GM23338 (cell line): ENCODE data around the gene C6orf47. TPM values are rescaled to one million over a fixed set of nuclear protein-coding genes. Genes with fewer than 3 reads are reported as not detected.

Experiments used
- ATAC-seq: fragments of 200-7000 bp; cut with Tn5 transposase; 3 replicates; pipeline ENCODE4 v1.9.1; 2020
- DNase-seq: peaks from one replicate; pipeline ENCODE4 v3.0.0-alpha.2; 2015; ENCODE audit warnings: low spot score
- H2AFZ ChIP-seq: fragments of 200-600 bp; sonication (generic); 2 replicates; pipeline ENCODE4 v1.8.0; 2016; ENCODE audit warnings: antibody characterized with exemption, mild to moderate bottlenecking, moderate library complexity
- H3F3A ChIP-seq: fragments of 200-600 bp; sonication (generic); replicated peaks from 2 replicates; pipeline ENCODE4 v1.8.0; 2017; ENCODE audit warnings: antibody characterized with exemption, mixed run types, low read depth
- H3K27ac ChIP-seq: fragments of 200-600 bp; sonication (generic); 2 replicates; pipeline ENCODE4 v1.6.1; 2016; ENCODE audit warnings: low read depth
- H3K27me3 ChIP-seq: fragments of 200-600 bp; sonication (generic); 2 replicates; pipeline ENCODE4 v1.8.0; 2016; ENCODE audit warnings: mild to moderate bottlenecking, mixed run types, moderate library complexity; ENCODE audit not compliant: insufficient read depth
- H3K36me3 ChIP-seq: fragments of 200-600 bp; sonication (generic); 2 replicates; pipeline ENCODE4 v1.8.0; 2016; ENCODE audit warnings: mild to moderate bottlenecking; ENCODE audit not compliant: insufficient read depth
- H3K4me1 ChIP-seq: fragments of 200-600 bp; sonication (generic); 2 replicates; pipeline ENCODE4 v1.8.0; 2016; ENCODE audit warnings: mild to moderate bottlenecking, moderate library complexity; ENCODE audit not compliant: insufficient read depth
- H3K4me2 ChIP-seq: fragments of 200-600 bp; sonication (generic); 2 replicates; pipeline ENCODE4 v1.7.1; 2017; ENCODE audit warnings: mixed run types
- H3K4me3 ChIP-seq: fragments of 200-600 bp; sonication (generic); 2 replicates; pipeline ENCODE4 v1.6.1; 2016; ENCODE audit warnings: mixed run types
- H3K79me2 ChIP-seq: fragments of 200-600 bp; sonication (generic); replicated peaks from 2 replicates; pipeline ENCODE4 v1.8.0; 2017; ENCODE audit warnings: mild to moderate bottlenecking; ENCODE audit not compliant: insufficient read depth
- H3K9me2 ChIP-seq: fragments of 200-600 bp; sonication (generic); 2 replicates; pipeline ENCODE4 v1.8.0; 2017; ENCODE audit not compliant: insufficient read depth
- H4K20me1 ChIP-seq: fragments of 200-600 bp; sonication (generic); replicated peaks from 2 replicates; pipeline ENCODE4 v1.8.0; 2017; ENCODE audit warnings: mild to moderate bottlenecking; ENCODE audit not compliant: insufficient read depth
- H3K27ac Mint-ChIP-seq: 2 replicates; pipeline ENCODE4 v1.8.0; 2020; ENCODE audit warnings: inconsistent platforms, mild to moderate bottlenecking, moderate library complexity, mixed read lengths
- H3K27me3 Mint-ChIP-seq: 3 replicates; pipeline ENCODE4 v1.8.0; 2022; ENCODE audit warnings: low read depth, mild to moderate bottlenecking, moderate library complexity, mixed read lengths, inconsistent platforms; ENCODE audit not compliant: insufficient read depth, poor library complexity
- H3K36me3 Mint-ChIP-seq: 3 replicates; pipeline ENCODE4 v1.8.0; 2021; ENCODE audit warnings: low read depth, mild to moderate bottlenecking, inconsistent platforms, moderate library complexity, mixed read lengths
- H3K4me1 Mint-ChIP-seq: 3 replicates; pipeline ENCODE4 v1.8.0; 2020; ENCODE audit warnings: mild to moderate bottlenecking, inconsistent platforms, mixed read lengths
- H3K4me3 Mint-ChIP-seq: 3 replicates; pipeline ENCODE4 v1.8.0; 2021; ENCODE audit warnings: moderate library complexity, mild to moderate bottlenecking, inconsistent platforms, mixed read lengths
- H3K9me3 Mint-ChIP-seq: 3 replicates; pipeline ENCODE4 v1.8.0; 2020; ENCODE audit warnings: moderate library complexity, mild to moderate bottlenecking, inconsistent platforms, mixed read lengths
- CREB1 ChIP-seq: fragments of 250-450 bp; sonication (Bioruptor Pico); IDR thresholded peaks from 2 replicates; pipeline ENCODE4 v1.5.0; 2020; ENCODE audit warnings: low read depth, mild to moderate bottlenecking, moderate library complexity
- CTCF ChIP-seq, 2 experiments: fragments of 200-600 bp in 1 of 2; sonication (generic) in 1 of 2; conservative IDR thresholded peaks; 2 replicates each; pipeline versions ENCODE4 v1.5.1 to v1.6.1; 2016 to 2017; ENCODE audit warnings: antibody characterized with exemption in 2 of 2, low read depth in 2 of 2, mild to moderate bottlenecking in 2 of 2, moderate library complexity in 1 of 2
- ETS1 ChIP-seq: IDR thresholded peaks from 2 replicates; pipeline ENCODE4 v1.6.1; 2016; ENCODE audit warnings: antibody characterized with exemption
- EZH2 ChIP-seq: fragments of 200-600 bp; sonication (generic); IDR thresholded peaks from one replicate; pipeline ENCODE4 v1.8.0; 2017; ENCODE audit warnings: antibody characterized with exemption, mild to moderate bottlenecking, low read depth; ENCODE audit not compliant: unreplicated experiment
- EZH2phosphoT487 ChIP-seq: fragments of 200-600 bp; sonication (generic); IDR thresholded peaks from one replicate; pipeline ENCODE4 v1.8.1; 2018; ENCODE audit warnings: antibody characterized with exemption; ENCODE audit not compliant: unreplicated experiment
- JUNB ChIP-seq: IDR thresholded peaks from one replicate; pipeline ENCODE4 v1.6.1; 2016; ENCODE audit warnings: antibody characterized with exemption; ENCODE audit not compliant: unreplicated experiment
- NANOG ChIP-seq: IDR thresholded peaks from 2 replicates; pipeline ENCODE4 v1.6.1; 2016; ENCODE audit warnings: antibody characterized with exemption, borderline replicate concordance
- POLR2AphosphoS5 ChIP-seq: IDR thresholded peaks from 2 replicates; pipeline ENCODE4 v1.6.1; 2016; ENCODE audit warnings: antibody characterized with exemption, low read depth
- REST ChIP-seq: IDR thresholded peaks from one replicate; pipeline ENCODE4 v1.6.1; 2018; ENCODE audit warnings: antibody characterized with exemption; ENCODE audit not compliant: unreplicated experiment
- STAT1 ChIP-seq: IDR thresholded peaks from one replicate; pipeline ENCODE4 v1.6.1; 2016; ENCODE audit warnings: antibody characterized with exemption; ENCODE audit not compliant: unreplicated experiment
- ZNF114 ChIP-seq: fragments of 250-450 bp; sonication (Bioruptor Pico); IDR thresholded peaks from 2 replicates; pipeline ENCODE4 v1.5.0; 2020; ENCODE audit warnings: mild to moderate bottlenecking, moderate library complexity
- ZNF331 ChIP-seq: fragments of 250-450 bp; sonication (Bioruptor Pico); IDR thresholded peaks from 2 replicates; pipeline ENCODE4 v1.5.0; 2020; ENCODE audit warnings: low read depth, mild to moderate bottlenecking, moderate library complexity
- ZNF462 ChIP-seq: fragments of 250-450 bp; sonication (Bioruptor Pico); IDR thresholded peaks from 2 replicates; pipeline ENCODE4 v1.5.0; 2020; ENCODE audit warnings: mild to moderate bottlenecking, moderate library complexity
- polyA plus RNA-seq: library from polyadenylated mRNA; unstranded; fragments of >200 nt; fragmentation: Nextera tagmentation; extraction: Ambion mirVana; gene quantifications from 2 replicates; pipeline ENCODE4 v1.2.1, GENCODE V29; 2016
- total RNA-seq: library from RNA; depleted of rRNA; stranded (reverse); fragments of >200 nt; shearing (Covaris generic); gene quantifications from 2 replicates; pipeline ENCODE4 v1.2.3, GENCODE V29; 2014

C6orf47 gene
- total and polyA plus RNA-seq, 2 experiments from 2014 or later: 9.4 to 12.8 TPM

GRCh38 chr6:31706599-31706998 lies 46.0 kb upstream of the C6orf47 start, which contains the start of gene LY6G6F:
LY6G6F (plus strand) TSS chr6:31706866; CDS start chr6:31706907, 41 bp downstream.
- no peak within 1 kb of the TSS for H3K27ac Mint-ChIP-seq
- H3K4me1 ChIP-seq: peaks cover 5% of the 10 kb centered on the region; the same call in 1 of the 2 replicates
- no peaks in the 10 kb centered on the region for H4K20me1 ChIP-seq
- peaks cover 14% of the 10 kb centered on the region for H3K27me3 Mint-ChIP-seq
- H3K36me3 ChIP-seq: no peaks in the 10 kb centered on the region
- peaks cover 11% of the 10 kb centered on the region for H3K4me1 Mint-ChIP-seq
- no peak within 1 kb of the TSS for H2AFZ ChIP-seq
- H3K27ac ChIP-seq: no peak within 1 kb of the TSS
- peaks cover 3% of the 10 kb centered on the region; the same call in 1 of the 2 replicates for H3F3A ChIP-seq
- no peak within 1 kb of the TSS for H3K4me3 Mint-ChIP-seq
- H3K36me3 Mint-ChIP-seq: no peaks in the 10 kb centered on the region; the same call in 2 of the 3 replicates
- no peak for DNase-seq
- no peaks in the 10 kb centered on the region for H3K27me3 ChIP-seq
- H3K9me2 ChIP-seq: no peaks in the 10 kb centered on the region
- H3K9me3 Mint-ChIP-seq: no peaks in the 10 kb centered on the region
- H3K4me2 ChIP-seq: no peak within 1 kb of the TSS
- no peak within 1 kb of the TSS for H3K4me3 ChIP-seq
- H3K79me2 ChIP-seq: peaks cover 7% of the 10 kb centered on the region; the same call in 1 of the 2 replicates
- no peak for TF ChIP-seq ZNF462 (CRISPR knock-in tag)
- TF ChIP-seq CREB1: no peak
- no peak for TF ChIP-seq STAT1
- TF ChIP-seq EZH2phosphoT487: no peak
- TF ChIP-seq NANOG: no peak
- TF ChIP-seq ZNF331 (CRISPR knock-in tag): no peak
- TF ChIP-seq ZNF114 (CRISPR knock-in tag): no peak
- TF ChIP-seq CTCF (conservative IDR thresholded peaks at IDR 0.05; ENCODE audit: low read depth in 2 of 2): no peak
- TF ChIP-seq REST: no peak
- no peak for TF ChIP-seq EZH2
- no peak for TF ChIP-seq JUNB
- TF ChIP-seq POLR2AphosphoS5: no peak
- no peak for TF ChIP-seq ETS1
- no peak for ATAC-seq
